Measurements from ENCODE around the gene CHGA.

The CHGA gene

DNA sequence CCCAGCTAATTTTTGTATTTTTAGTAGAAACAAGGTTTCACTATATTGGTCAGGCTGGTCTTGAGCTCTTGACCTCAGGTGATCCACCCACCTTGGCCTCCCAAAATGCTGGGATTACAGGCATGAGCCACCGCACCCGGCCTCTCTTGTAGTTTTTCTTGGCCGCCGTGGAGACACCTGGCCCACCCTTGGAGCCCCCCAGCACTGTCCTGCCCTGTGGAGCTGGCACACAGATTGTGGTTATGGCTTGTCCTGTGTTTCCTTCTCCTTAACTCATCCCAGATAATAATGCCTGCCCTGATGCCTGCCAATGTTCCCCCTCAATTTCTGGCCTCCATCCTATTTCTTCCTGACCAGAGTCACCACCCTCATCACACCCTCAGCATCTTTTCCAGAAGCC is 57.9 kb downstream of the CHGA start:
- DNase-seq (ENCODE audit: low read depth in 3 of 3), result no peak

DNA sequence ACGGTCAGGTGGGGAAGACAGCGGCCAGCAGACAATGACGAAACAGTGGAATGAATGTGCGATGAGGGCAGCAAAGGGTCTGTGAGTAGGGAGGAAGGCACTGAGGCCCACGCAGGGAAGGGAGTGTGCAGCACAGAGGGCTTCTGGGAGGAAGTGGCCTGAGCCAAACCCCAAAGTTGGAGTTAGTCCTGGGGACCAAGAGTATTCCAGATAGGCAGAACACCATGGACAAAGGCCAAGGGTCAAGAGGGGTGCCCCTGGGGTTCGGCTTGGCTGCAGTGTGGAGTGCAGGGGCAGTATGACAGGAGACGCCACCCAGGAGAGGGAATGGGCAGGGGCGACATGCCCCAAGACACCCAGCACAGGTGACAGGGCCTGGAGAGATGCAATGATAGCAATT is 58.8 kb downstream of the CHGA start:
- no peak for DNase-seq (ENCODE audit: low read depth in 3 of 3)

DNA sequence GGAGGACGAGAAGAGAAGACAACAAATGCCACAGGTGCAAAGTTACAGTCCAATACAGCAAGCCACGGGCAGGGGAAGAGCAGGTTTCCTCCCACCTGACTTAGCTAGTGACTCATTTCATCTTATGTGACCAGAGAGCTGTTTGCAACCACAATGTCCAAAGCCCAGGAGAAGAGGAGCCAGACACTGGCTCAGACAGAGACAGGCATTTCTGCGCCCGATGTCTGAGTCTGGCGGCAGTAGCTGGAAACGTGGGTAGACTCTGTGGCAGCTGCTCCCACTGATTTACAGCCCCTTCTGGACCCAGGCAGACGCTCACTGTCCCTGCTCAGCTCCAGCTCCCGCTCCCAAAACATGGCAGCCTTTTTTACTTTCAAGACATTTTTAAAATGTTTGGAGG is 60.0 kb downstream of the CHGA start:
- no peak for DNase-seq (ENCODE audit: low read depth in 3 of 3)

DNA sequence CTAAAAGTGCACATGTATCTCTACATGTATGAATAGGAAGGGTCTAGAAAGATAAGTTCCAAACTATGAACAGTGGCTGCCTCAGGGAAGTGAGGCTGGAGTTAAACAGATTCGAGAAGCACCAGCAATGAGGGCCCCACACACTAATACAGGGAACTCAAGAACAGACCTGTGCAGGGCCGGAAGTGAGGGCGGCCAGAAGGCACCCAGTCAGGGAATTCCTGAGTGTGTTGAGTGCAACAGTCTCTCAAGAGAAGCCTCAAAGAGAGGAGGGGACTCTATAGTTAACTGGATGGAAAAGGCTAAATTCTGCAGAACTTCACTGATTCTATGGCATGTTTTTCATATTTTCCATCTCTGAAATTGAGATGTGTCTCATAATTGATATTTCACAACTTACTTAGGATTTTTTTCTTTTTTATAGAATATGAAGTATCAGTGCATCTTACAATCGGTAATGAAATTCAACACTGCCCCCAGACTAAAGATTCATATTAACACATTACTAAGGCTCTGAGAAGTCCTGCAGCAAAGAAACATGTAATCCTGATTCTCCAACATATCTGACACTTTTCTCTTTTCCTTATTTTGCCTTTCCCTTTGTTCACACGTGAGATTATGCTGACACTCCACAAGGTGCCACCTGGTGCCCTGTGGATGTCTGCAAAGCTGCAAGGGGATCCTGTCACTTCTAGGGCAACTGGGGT is 61.3 kb downstream of the CHGA start:
- DNase-seq (ENCODE audit: low read depth in 3 of 3), result no peak
